SH-SY5Y (cell line): ENCODE results near the gene SLC25A21.

Experiments
- GATA2 ChIP-seq: IDR thresholded peaks from 2 replicates; pipeline ENCODE4 v1.6.1; 2011; ENCODE audit warnings: mild to moderate bottlenecking, low read depth, low read length
- GATA3 ChIP-seq: IDR thresholded peaks from 2 replicates; pipeline ENCODE4 v1.6.1; 2011; ENCODE audit warnings: low read depth, mild to moderate bottlenecking, low read length, moderate library complexity

The SLC25A21 gene

GRCh38 chr14:37150414-37150813, 22.0 kb downstream of the SLC25A21 start:
- TF ChIP-seq GATA3 (no peak), GATA2 (no peak)

DNA sequence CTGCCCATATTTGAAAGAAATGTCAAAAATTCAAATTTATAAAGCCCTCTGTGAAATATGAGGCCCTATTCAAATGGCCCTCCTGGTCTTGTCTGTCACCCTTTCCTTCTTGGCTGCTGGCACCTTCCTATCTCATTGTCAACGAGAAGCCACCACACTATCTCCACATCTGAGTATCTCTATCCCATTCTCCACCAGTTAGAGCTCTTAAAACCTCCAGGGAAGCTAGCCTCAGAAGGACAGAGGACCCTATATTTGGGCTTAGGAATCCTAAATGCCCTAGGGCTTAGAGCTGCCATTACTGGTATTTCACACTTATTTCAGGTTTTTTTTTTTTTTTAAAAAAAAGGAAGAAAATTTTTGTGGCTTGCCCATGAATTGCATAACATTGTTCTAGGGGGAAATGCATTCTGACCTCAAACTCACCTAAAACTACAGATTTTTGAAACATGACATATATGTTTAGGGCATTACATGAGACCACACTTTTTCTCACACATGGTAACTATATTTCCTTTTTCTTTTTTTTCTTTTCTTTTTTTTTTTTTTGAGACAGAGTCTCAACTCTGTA, 25.0 kb downstream of the SLC25A21 start:
- TF ChIP-seq GATA3: no peak
- TF ChIP-seq GATA2: no peak

GRCh38 chr14:37145395-37145794, 27.0 kb downstream of the SLC25A21 start:
- TF ChIP-seq GATA3 (no peak), GATA2 (no peak)

DNA sequence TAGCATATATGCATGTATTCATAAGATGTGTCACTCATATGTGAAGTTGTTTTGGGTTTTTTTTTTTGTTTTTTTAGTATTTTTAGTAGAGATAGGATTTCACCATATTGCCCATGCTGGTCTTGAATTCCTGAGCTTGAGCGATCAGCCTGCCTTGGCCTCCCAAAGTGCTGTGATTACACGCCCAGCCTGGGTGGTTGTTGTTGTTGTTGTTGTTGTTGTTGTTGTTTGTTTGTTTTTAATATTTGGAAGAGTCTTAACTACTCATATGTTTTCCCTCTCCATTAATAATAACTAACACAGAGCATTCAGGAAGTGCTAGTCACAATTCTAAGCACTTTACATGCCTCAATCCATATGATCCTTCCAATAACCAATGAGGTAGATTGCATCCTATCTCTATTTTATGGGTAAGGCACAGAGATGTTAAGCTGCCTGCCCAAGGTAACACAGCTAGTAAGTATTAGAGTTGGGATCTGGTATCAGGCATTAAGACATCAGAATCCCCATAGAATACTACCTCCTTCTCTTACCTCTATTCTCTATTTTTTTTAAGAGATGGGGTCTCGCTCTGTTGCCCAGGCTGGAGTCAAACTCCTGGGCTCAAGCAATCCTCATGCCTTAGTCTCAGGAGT, 27.6 kb downstream of the SLC25A21 start:
- TF ChIP-seq GATA2: no peak
- TF ChIP-seq GATA3: no peak

DNA sequence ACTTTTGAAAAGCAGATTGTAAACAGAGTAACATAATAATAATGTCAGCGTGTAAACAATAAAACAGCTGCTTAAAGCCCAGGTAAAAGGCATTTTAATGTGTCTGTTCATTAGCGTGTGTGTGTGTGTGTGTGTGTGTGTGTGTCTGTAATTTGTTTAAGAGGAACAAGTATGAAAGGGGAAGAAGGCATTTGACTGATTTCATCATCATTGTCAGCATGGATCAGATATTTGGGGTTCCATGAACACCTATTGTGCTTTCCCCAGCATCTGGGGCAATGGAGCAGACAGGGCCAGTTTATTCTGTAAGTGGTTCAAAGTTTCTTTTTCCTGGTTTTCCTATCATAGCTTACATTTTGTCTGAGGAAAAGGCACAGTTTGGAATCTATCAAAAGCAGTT, 28.9 kb downstream of the SLC25A21 start:
- TF ChIP-seq GATA2 (no peak), GATA3 (no peak)

DNA sequence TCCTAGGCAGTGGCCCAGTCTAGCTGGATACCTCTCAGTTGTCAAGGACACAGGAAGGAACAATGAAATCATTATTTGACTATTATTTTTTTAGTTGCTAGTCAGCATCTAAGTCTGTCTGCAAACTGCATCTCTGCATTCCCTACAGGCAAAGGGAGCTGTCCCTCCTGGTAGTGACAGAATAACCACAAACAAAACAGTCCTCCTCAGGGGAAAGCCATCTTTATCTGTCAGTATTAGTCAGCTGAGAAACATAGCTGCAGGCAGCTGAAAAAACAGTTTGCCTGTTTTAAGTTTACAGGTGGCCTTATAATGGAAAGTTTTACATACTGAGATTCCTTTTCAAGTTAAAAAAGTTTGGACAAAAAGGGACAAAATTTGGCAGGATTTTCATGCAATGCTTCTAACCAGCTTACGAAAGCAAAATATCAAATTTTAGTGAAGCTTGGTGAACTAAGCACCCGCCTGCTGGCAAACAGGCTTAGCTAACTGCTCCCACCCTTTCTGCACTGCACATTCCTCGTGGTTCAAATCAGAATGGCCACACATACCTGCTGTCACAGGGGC, 29.5 kb downstream of the SLC25A21 start:
- no peak for TF ChIP-seq GATA3
- TF ChIP-seq GATA2: no peak

DNA sequence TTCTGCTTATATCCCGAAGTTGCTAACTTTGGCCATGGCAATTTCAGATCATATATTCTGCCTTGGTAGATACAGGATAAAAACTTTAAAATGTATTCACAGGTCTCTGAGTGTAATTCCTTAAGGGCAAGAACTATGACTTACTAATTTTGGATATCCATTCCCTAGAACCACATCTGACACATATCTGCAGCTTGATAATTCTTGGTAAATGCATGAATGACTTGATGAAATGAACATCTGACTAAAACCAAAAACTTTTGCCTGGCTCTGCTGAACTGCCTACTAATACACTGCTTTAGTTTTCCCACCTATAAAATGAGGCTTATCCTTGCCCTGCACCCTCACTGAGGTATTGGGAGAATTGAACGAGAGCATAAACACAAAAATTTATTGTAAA, 32.2 kb downstream of the SLC25A21 start:
- no peak for TF ChIP-seq GATA2
- no peak for TF ChIP-seq GATA3

GRCh38 chr14:37139710-37140109, 32.7 kb downstream of the SLC25A21 start:
- TF ChIP-seq GATA2 (no peak), GATA3 (no peak)

DNA sequence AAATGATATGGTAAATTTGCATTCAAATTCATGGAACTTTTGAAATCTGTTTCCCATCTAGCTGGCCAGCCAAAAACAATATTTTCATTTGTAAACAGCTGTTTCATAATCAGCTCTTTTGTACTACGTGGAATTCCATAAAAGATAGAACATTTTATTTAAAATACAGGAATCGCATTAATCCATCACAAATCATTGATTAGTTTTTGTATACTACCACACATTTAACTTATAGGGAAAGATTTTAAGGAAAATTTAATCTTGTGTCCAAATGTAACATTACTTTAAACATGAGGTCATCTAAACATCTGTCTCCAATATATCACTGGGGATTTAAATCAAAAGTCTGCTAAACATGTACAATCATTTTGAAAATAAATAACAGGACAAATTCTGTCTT, 33.5 kb downstream of the SLC25A21 start:
- TF ChIP-seq GATA3 (no peak), GATA2 (no peak)

DNA sequence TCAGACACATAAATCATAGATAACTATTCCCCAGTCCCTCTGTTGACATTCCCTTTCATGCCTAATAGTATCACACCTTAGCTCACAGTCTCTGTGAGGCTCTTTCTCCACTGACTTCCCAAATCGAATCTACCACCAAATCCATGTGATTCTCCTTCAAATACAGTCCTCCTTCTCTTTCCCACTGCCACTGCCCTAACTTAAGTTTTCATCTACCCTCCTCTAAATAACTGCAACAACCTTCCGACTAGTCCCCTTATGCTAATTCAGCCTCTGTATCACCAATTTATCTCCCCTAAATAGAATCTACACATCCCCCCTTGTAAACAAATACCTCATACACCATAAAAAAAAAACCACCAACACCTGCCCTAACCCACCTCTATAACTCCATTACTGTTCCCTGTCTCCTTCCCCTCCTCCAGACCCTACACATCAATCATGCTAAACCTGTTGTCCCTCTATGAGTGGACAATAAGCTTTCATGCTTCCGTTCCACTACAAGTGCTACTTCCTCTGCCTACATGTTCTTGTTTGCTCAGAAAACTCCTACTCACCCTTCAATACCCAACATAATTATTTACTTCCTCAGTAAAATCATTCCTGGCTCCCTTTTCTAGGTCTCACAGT, 39.0 kb downstream of the SLC25A21 start:
- TF ChIP-seq GATA3: no peak
- no peak for TF ChIP-seq GATA2

GRCh38 chr14:37131205-37131604, 41.2 kb downstream of the SLC25A21 start:
- TF ChIP-seq GATA3 (no peak), GATA2 (no peak)

GRCh38 chr14:37129047-37129446, 43.4 kb downstream of the SLC25A21 start:
- TF ChIP-seq GATA2: no peak
- TF ChIP-seq GATA3: no peak

GRCh38 chr14:37124614-37125013, 47.8 kb downstream of the SLC25A21 start:
- TF ChIP-seq GATA2: no peak
- no peak for TF ChIP-seq GATA3

DNA sequence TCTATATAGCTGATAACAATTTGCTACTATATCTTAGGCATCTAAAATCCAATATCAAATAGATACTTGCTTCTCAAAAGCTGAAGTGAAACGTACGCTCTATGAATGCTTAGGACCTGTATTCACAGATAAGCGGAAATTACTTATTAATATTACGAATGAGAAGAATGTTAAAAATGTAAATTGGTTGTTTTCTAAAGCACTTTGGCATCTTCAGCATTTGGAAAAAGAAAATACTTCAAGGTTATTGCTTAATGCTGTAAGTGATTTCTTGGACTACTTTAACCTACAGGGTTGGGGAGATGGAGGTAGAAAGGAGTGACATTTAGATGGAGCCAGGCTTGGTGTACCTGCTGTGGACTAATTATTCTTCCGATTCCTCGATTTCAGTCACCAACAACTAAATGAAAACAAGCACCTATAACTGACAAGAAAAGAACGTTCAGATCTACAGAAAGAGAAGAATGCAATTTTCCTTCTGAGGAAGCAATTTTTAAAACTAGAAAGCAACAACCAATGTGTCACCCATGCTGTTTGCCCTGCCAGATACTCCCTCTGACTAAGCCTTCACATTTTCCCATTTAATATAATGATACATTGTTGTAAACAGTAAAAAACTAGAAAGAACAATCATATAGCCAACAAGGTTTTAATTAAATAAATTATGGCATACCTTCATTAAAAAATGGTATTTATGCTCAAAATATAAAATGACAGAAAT, 49.3 kb downstream of the SLC25A21 start:
- TF ChIP-seq GATA2: no peak
- no peak for TF ChIP-seq GATA3

GRCh38 chr14:37122288-37122687, 50.1 kb downstream of the SLC25A21 start:
- TF ChIP-seq GATA2 (no peak), GATA3 (no peak)
